Gastrocnemius medialis (tissue), 4 donors: ENCODE data around the gene TXLNG.

Experiments
- POLR2A ChIP-seq, 2 donors: fragments of 450-650 bp; IDR thresholded peaks; one replicate each; pipeline ENCODE4 v1.6.1; 2017; ENCODE audit warnings: antibody characterized with exemption in 2 of 2, mild to moderate bottlenecking in 2 of 2, moderate library complexity in 2 of 2
- TF ChIP-seq, protein P1 (sequence below), 5 experiments: fragments of 450-650 bp in 3 of 5; fragments of 200-600 bp in 2 of 5; sonication (generic) in 2 of 5; IDR thresholded peaks in 4 of 5; conservative IDR thresholded peaks in 1 of 5; 1 replicate in 4 of 5; 2 replicates in 1 of 5; pipeline ENCODE4 v1.5.1; 2016 to 2019; ENCODE audit warnings: antibody characterized with exemption in 5 of 5, mild to moderate bottlenecking in 3 of 5, moderate library complexity in 3 of 5

DNA sequence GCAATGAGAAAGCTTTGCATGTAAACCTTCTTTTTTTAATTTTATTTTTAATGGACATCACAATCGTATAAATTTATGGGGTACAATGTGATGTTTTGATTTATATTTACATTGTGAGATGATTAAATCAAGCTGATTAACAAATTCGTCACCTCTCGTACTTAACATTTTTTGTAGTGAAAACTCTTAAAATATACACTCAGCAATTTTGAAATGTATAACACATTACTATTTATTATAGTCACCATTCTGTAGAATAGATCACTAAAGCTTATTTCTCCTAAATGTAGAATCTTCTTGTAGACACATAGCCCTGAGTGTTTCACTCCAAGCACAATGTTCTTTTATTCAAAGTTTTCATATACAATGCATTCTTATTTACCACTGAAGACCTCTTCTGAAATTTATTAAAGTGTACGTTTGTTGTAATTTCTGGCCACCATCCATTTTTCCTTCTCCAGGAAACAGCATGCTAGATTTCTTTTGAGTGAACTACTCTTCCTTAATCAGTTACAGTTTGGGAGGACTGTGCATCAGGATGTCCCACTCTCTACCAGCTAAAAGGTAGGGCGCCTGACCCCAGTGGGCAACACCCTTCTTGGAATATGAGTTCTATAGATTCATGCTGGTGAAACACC lies 88.3 kb downstream of the TXLNG start:
- TF ChIP-seq POLR2A (IDR thresholded peaks at IDR 0.05), result no peak
- TF ChIP-seq, protein P1, sequence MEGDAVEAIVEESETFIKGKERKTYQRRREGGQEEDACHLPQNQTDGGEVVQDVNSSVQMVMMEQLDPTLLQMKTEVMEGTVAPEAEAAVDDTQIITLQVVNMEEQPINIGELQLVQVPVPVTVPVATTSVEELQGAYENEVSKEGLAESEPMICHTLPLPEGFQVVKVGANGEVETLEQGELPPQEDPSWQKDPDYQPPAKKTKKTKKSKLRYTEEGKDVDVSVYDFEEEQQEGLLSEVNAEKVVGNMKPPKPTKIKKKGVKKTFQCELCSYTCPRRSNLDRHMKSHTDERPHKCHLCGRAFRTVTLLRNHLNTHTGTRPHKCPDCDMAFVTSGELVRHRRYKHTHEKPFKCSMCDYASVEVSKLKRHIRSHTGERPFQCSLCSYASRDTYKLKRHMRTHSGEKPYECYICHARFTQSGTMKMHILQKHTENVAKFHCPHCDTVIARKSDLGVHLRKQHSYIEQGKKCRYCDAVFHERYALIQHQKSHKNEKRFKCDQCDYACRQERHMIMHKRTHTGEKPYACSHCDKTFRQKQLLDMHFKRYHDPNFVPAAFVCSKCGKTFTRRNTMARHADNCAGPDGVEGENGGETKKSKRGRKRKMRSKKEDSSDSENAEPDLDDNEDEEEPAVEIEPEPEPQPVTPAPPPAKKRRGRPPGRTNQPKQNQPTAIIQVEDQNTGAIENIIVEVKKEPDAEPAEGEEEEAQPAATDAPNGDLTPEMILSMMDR (IDR thresholded peaks at IDR 0.05 in 4 of 5, conservative IDR thresholded peaks at IDR 0.05 in 1 of 5), result no peak
